ENCODE measurements around the gene CLCN6. TPM values are rescaled to one million over a fixed set of nuclear protein-coding genes. Genes with fewer than 3 reads are reported as not detected.

Gene CLCN6
- total RNA-seq, 1 experiment from 2014 or later = 13.7 TPM

- TF ChIP-seq EZH2phosphoT487 (IDR thresholded peaks at IDR 0.05; ENCODE audit: borderline replicate concordance) (no peak), REST (IDR thresholded peaks at IDR 0.05; ENCODE audit: low read depth) (no peak), ZFX (IDR thresholded peaks at IDR 0.05) (no peak), EGR1 (IDR thresholded peaks at IDR 0.05; ENCODE audit: low read depth) (no peak)
Observed at GRCh38 chr1:11813021-11813420, 7.0 kb downstream of the CLCN6 start (continued).

GRCh38 chr1:11817192-11817591 lies 11.2 kb downstream of the CLCN6 start:
- no peaks in the 10 kb centered on the region; the same call in 1 of the 2 replicates for H4K20me1 ChIP-seq (ENCODE audit: insufficient read depth)
- DNase-seq (ENCODE audit: low read depth, low spot score) (no peak), ATAC-seq (no peak)
- intact Hi-C loops (cut with micrococcal nuclease) = no loop called here
- RAD21 ChIA-PET (ENCODE audit: low non-redundant PET in 1 of 2, low total read pairs in 2 of 2, uncharacterized antibody in 2 of 2, unreplicated experiment in 2 of 2) = no interaction called here
- H3K79me2 ChIP-seq (ENCODE audit: insufficient read depth, low read length) = no peaks in the 10 kb centered on the region
- no peak overlapping the region for H3K4me2 ChIP-seq (ENCODE audit: low read length)
- H3K4me1 ChIP-seq (ENCODE audit: control insufficient read depth in 1 of 2, insufficient read depth in 2 of 2, low read length in 2 of 2) = peaks cover 22 to 23% of the 10 kb centered on the region in 2 experiments
- no peaks in the 10 kb centered on the region for H3K9me3 ChIP-seq (ENCODE audit: control insufficient read depth in 1 of 2, insufficient read depth in 1 of 2, low read depth in 1 of 2, low read length in 2 of 2)
- no peak overlapping the region for H3K4me3 ChIP-seq (replicated peaks in 1 of 2; ENCODE audit: low read depth in 1 of 2, low read length in 2 of 2)
- H3K36me3 ChIP-seq (ENCODE audit: control insufficient read depth in 1 of 2, insufficient read depth in 2 of 2, low read length in 2 of 2) = peaks cover 8 to 10% of the 10 kb centered on the region in 2 experiments; a peak in 2 of 4 replicates
- no peak overlapping the region for H3K27ac ChIP-seq (ENCODE audit: low read depth, low read length)
- POLR2A ChIA-PET = no interaction called here
- H3K27me3 ChIP-seq (ENCODE audit: insufficient read depth, low read length) = no peaks in the 10 kb centered on the region
- CTCF ChIA-PET = no interaction called here
- no peaks in the 10 kb centered on the region for H3K9me2 ChIP-seq (ENCODE audit: insufficient read depth)
- no TSS peak for BruUV-seq (replicated peaks)
- no peak overlapping the region for H3K9ac ChIP-seq (ENCODE audit: low read length)
- H2AFZ ChIP-seq (ENCODE audit: low read depth, low read length, poor library complexity, severe bottlenecking) = no peak overlapping the region
- TF ChIP-seq MAX (IDR thresholded peaks at IDR 0.05) (no peak), EGR1 (IDR thresholded peaks at IDR 0.05; ENCODE audit: low read depth) (no peak), ATF3 (IDR thresholded peaks at IDR 0.05) (no peak), SRF (IDR thresholded peaks at IDR 0.05; ENCODE audit: low read depth) (no peak), ELF1 (IDR thresholded peaks at IDR 0.05; ENCODE audit: borderline replicate concordance, low read depth) (no peak), SP1 (IDR thresholded peaks at IDR 0.05; ENCODE audit: low read depth) (no peak), POLR2A (IDR thresholded peaks at IDR 0.05; ENCODE audit: borderline replicate concordance, extremely low read depth, insufficient read depth, insufficient read length) (no peak), FOSL1 (IDR thresholded peaks at IDR 0.05; ENCODE audit: low read depth) (no peak), REST (IDR thresholded peaks at IDR 0.05; ENCODE audit: low read depth) (no peak), TCF7L2 (IDR thresholded peaks at IDR 0.05; ENCODE audit: borderline replicate concordance, extremely low read depth, insufficient read depth, insufficient read length) (no peak), EZH2phosphoT487 (IDR thresholded peaks at IDR 0.05; ENCODE audit: borderline replicate concordance) (no peak), YY1 (IDR thresholded peaks at IDR 0.05; ENCODE audit: extremely low read depth, insufficient replicate concordance, low read depth, low read length) (no peak), CEBPB (IDR thresholded peaks at IDR 0.05; ENCODE audit: low read depth) (no peak), ZBTB33 (IDR thresholded peaks at IDR 0.05; ENCODE audit: extremely low read depth, insufficient replicate concordance, low read length) (no peak), ZNF274 (IDR thresholded peaks at IDR 0.05; ENCODE audit: low read depth, low read length) (no peak)

All from HCT116 (cell line).